Measurements from ENCODE around the gene ADAM23.

Gene ADAM23

GRCh38 chr2:206530727-206531126 is 87.4 kb downstream of the ADAM23 start:
- no peak for DNase-seq (ENCODE audit: low read depth, low spot score)
- no peak overlapping the region for H3K27ac ChIP-seq (ENCODE audit: low read length)
- WGBS (ENCODE audit: insufficient coverage, insufficient read length): 100% methylated on average over 1 of the region's 11 CpGs

DNA sequence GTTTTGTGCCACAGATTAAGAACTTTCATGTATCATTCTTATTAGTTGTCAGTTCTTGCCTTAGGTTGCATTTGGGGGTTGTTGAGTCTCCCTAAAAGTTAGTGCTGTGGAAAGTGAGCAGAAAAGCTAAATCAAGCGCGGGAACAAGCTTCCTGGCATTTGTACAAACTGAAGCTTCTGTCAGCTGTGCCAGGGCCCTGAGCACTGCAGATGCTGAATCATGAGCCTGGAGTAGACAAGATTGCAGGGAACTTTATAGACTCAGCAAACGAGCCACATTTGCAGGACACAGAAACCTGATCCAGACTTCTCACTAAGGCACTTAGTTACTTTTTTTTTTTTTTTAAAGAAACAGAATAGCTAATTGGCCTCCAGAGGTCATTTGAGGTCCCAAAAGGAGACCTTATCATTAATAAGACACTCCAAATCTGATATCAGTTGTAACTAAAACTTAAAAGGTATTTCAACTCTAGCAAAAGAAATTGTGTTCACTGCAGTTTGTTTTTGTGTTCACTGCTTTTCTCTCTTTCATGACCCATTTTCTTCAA is 88.7 kb downstream of the ADAM23 start:
- Histone ChIP-seq H3K9me3 (ENCODE audit: control insufficient read depth, insufficient read depth, low read length) (no peaks in the 10 kb centered on the region), H3K4me3 (ENCODE audit: low read length) (no peak overlapping the region), H3K27ac (ENCODE audit: low read length) (no peak overlapping the region), H3K4me1 (ENCODE audit: control insufficient read depth, insufficient read depth, low read length) (no peaks in the 10 kb centered on the region), H3K27me3 (ENCODE audit: control insufficient read depth, insufficient read depth, low read length) (no peaks in the 10 kb centered on the region), H3K36me3 (ENCODE audit: control insufficient read depth, insufficient read depth, low read length) (no peaks in the 10 kb centered on the region)
- no peak for DNase-seq (ENCODE audit: low read depth, low spot score)
- WGBS (ENCODE audit: insufficient coverage, insufficient read length): no CpG with 5 or more reads among the region's 3 CpGs

More at GRCh38 chr2:206530727-206531126, 87.4 kb downstream of the ADAM23 start:
- Histone ChIP-seq H3K4me1 (ENCODE audit: control insufficient read depth, insufficient read depth, low read length) (no peaks in the 10 kb centered on the region), H3K4me3 (ENCODE audit: low read length) (no peak overlapping the region), H3K27me3 (ENCODE audit: control insufficient read depth, insufficient read depth, low read length) (no peaks in the 10 kb centered on the region), H3K9me3 (ENCODE audit: control insufficient read depth, insufficient read depth, low read length) (no peaks in the 10 kb centered on the region), H3K36me3 (ENCODE audit: control insufficient read depth, insufficient read depth, low read length) (no peaks in the 10 kb centered on the region)

GRCh38 chr2:206533977-206534376 is 90.6 kb downstream of the ADAM23 start:
- H3K27ac ChIP-seq (ENCODE audit: low read length): no peak overlapping the region
- H3K27me3 ChIP-seq (ENCODE audit: control insufficient read depth, insufficient read depth, low read length): no peaks in the 10 kb centered on the region
- no CpG with 5 or more reads among the region's 1 CpG for WGBS (ENCODE audit: insufficient coverage, insufficient read length)
- H3K4me1 ChIP-seq (ENCODE audit: control insufficient read depth, insufficient read depth, low read length): no peaks in the 10 kb centered on the region
- DNase-seq (ENCODE audit: low read depth, low spot score): no peak
- H3K36me3 ChIP-seq (ENCODE audit: control insufficient read depth, insufficient read depth, low read length): no peaks in the 10 kb centered on the region
- no peak overlapping the region for H3K4me3 ChIP-seq (ENCODE audit: low read length)
- no peaks in the 10 kb centered on the region for H3K9me3 ChIP-seq (ENCODE audit: control insufficient read depth, insufficient read depth, low read length)

GRCh38 chr2:206535260-206535986 is 92.1 kb downstream of the ADAM23 start:
- Histone ChIP-seq H3K4me1 (ENCODE audit: control insufficient read depth, insufficient read depth, low read length) (no peaks in the 10 kb centered on the region), H3K27ac (ENCODE audit: low read length) (no peak overlapping the region), H3K36me3 (ENCODE audit: control insufficient read depth, insufficient read depth, low read length) (no peaks in the 10 kb centered on the region), H3K27me3 (ENCODE audit: control insufficient read depth, insufficient read depth, low read length) (no peaks in the 10 kb centered on the region), H3K4me3 (ENCODE audit: low read length) (no peak overlapping the region), H3K9me3 (ENCODE audit: control insufficient read depth, insufficient read depth, low read length) (no peaks in the 10 kb centered on the region)
- DNase-seq (ENCODE audit: low read depth, low spot score): no peak
- WGBS (ENCODE audit: insufficient coverage, insufficient read length): no CpG with 5 or more reads among the region's 4 CpGs

DNA sequence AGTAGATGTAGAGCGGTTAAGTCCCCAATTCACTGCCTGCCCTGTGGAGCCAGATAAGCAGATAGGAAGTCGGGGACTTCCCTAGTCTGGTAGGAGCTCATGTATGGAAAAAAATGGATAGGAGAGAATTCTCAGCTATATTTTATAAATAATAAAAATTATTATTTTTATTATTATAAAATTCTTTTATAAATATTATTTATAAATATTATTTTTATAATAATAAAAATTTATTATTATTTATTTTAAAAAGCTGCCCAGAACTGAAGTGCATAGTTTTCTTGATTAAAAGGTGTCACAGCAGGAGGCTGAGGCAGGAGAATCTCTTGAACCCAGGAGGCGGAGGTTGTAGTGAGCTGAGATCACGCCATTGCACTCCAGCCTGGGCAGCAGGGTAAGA is 97.4 kb downstream of the ADAM23 start:
- WGBS (ENCODE audit: insufficient coverage, insufficient read length): no CpG with 5 or more reads among the region's 4 CpGs
- no peaks in the 10 kb centered on the region for H3K27me3 ChIP-seq (ENCODE audit: control insufficient read depth, insufficient read depth, low read length)
- no peak overlapping the region for H3K27ac ChIP-seq (ENCODE audit: low read length)
- no peak overlapping the region for H3K4me3 ChIP-seq (ENCODE audit: low read length)
- H3K36me3 ChIP-seq (ENCODE audit: control insufficient read depth, insufficient read depth, low read length): no peaks in the 10 kb centered on the region
- H3K9me3 ChIP-seq (ENCODE audit: control insufficient read depth, insufficient read depth, low read length): no peaks in the 10 kb centered on the region
- H3K4me1 ChIP-seq (ENCODE audit: control insufficient read depth, insufficient read depth, low read length): no peaks in the 10 kb centered on the region
- DNase-seq (ENCODE audit: low read depth, low spot score): no peak

- no peaks in the 10 kb centered on the region for H3K4me1 ChIP-seq (ENCODE audit: control insufficient read depth, insufficient read depth, low read length)
- no peak for DNase-seq (ENCODE audit: low read depth, low spot score)
- WGBS (ENCODE audit: insufficient coverage, insufficient read length): no CpG with 5 or more reads among the region's 2 CpGs
- no peak overlapping the region for H3K4me3 ChIP-seq (ENCODE audit: low read length)
- H3K36me3 ChIP-seq (ENCODE audit: control insufficient read depth, insufficient read depth, low read length): no peaks in the 10 kb centered on the region
- no peaks in the 10 kb centered on the region for H3K9me3 ChIP-seq (ENCODE audit: control insufficient read depth, insufficient read depth, low read length)
- H3K27me3 ChIP-seq (ENCODE audit: control insufficient read depth, insufficient read depth, low read length): no peaks in the 10 kb centered on the region
- H3K27ac ChIP-seq (ENCODE audit: low read length): no peak overlapping the region
Measured at GRCh38 chr2:206543073-206543472, 99.7 kb downstream of the ADAM23 start.

DNA sequence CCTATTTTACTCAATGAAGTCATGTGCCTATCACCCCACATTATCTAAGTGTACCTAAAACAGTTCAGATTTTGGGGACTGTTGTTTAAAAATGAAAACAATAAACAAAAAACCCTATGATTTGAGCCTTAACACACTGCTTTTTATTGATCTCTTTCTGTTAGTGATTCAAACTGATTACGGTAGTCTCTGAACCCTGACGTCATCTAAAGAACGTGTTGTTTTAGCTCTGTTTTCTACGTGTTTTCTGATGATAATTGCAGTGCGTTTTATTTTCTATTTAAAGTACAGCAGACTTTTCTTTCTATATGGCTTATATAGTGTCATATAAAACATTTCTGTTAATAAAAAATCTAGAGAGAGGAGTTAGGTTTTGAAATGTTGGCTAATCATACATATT is 105.1 kb downstream of the ADAM23 start:
- Histone ChIP-seq H3K4me3 (ENCODE audit: low read length) (no peak overlapping the region), H3K4me1 (ENCODE audit: control insufficient read depth, insufficient read depth, low read length) (no peaks in the 10 kb centered on the region), H3K9me3 (ENCODE audit: control insufficient read depth, insufficient read depth, low read length) (no peaks in the 10 kb centered on the region), H3K36me3 (ENCODE audit: control insufficient read depth, insufficient read depth, low read length) (no peaks in the 10 kb centered on the region), H3K27me3 (ENCODE audit: control insufficient read depth, insufficient read depth, low read length) (no peaks in the 10 kb centered on the region), H3K27ac (ENCODE audit: low read length) (no peak overlapping the region)
- DNase-seq (ENCODE audit: low read depth, low spot score): no peak
- no CpG with 5 or more reads among the region's 5 CpGs for WGBS (ENCODE audit: insufficient coverage, insufficient read length)

- H3K27ac ChIP-seq (ENCODE audit: low read length): no peak overlapping the region
- H3K36me3 ChIP-seq (ENCODE audit: control insufficient read depth, insufficient read depth, low read length): no peaks in the 10 kb centered on the region
- H3K4me3 ChIP-seq (ENCODE audit: low read length): no peak overlapping the region
- DNase-seq (ENCODE audit: low read depth, low spot score): no peak
- H3K9me3 ChIP-seq (ENCODE audit: control insufficient read depth, insufficient read depth, low read length): no peaks in the 10 kb centered on the region
- H3K27me3 ChIP-seq (ENCODE audit: control insufficient read depth, insufficient read depth, low read length): no peaks in the 10 kb centered on the region
- H3K4me1 ChIP-seq (ENCODE audit: control insufficient read depth, insufficient read depth, low read length): no peaks in the 10 kb centered on the region
Measured at GRCh38 chr2:206555721-206556120, 112.4 kb downstream of the ADAM23 start.

DNA sequence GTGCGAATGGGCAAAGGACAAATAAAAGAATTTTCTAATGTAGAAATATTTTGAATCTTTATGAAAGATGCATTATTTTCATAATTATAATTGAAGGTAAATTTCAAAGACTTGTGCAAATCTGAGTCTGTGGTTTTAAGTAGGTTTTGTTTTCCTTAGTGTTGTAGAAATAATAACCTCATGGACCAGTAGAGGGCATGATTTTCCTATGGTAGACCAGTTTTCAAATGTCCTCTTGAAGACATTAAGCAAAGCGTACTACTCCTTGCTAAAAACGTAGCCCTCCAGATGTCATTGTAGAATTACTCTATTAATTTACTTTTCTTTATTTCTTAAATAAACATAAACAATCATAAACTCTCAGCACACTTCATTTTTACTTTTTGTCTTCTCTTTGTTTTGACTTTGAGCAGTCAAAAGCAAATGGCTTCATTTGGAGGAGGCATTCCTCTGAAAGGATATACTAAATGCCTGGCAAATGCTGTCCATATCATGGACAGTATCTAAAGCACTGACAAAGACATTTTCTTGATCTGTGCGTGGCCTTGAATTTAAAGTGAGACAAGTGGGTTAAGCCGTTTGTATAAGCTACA is 113.1 kb downstream of the ADAM23 start:
- H3K4me3 ChIP-seq (ENCODE audit: low read length): no peak overlapping the region
- no peaks in the 10 kb centered on the region for H3K4me1 ChIP-seq (ENCODE audit: control insufficient read depth, insufficient read depth, low read length)
- no peak overlapping the region for H3K27ac ChIP-seq (ENCODE audit: low read length)
- H3K9me3 ChIP-seq (ENCODE audit: control insufficient read depth, insufficient read depth, low read length): no peaks in the 10 kb centered on the region
- H3K36me3 ChIP-seq (ENCODE audit: control insufficient read depth, insufficient read depth, low read length): no peaks in the 10 kb centered on the region
- WGBS (ENCODE audit: insufficient coverage, insufficient read length): no CpG with 5 or more reads among the region's 5 CpGs
- peak; percentile 11 for DNase-seq (ENCODE audit: low read depth, low spot score)
- no peaks in the 10 kb centered on the region for H3K27me3 ChIP-seq (ENCODE audit: control insufficient read depth, insufficient read depth, low read length)

GRCh38 chr2:206557321-206557720 is 114.0 kb downstream of the ADAM23 start:
- no peaks in the 10 kb centered on the region for H3K27me3 ChIP-seq (ENCODE audit: control insufficient read depth, insufficient read depth, low read length)
- DNase-seq (ENCODE audit: low read depth, low spot score): no peak
- H3K27ac ChIP-seq (ENCODE audit: low read length): no peak overlapping the region
- H3K36me3 ChIP-seq (ENCODE audit: control insufficient read depth, insufficient read depth, low read length): no peaks in the 10 kb centered on the region
- no peak overlapping the region for H3K4me3 ChIP-seq (ENCODE audit: low read length)
- no peaks in the 10 kb centered on the region for H3K4me1 ChIP-seq (ENCODE audit: control insufficient read depth, insufficient read depth, low read length)
- H3K9me3 ChIP-seq (ENCODE audit: control insufficient read depth, insufficient read depth, low read length): no peaks in the 10 kb centered on the region
- no CpG with 5 or more reads among the region's 4 CpGs for WGBS (ENCODE audit: insufficient coverage, insufficient read length)

- Histone ChIP-seq H3K9me3 (ENCODE audit: control insufficient read depth, insufficient read depth, low read length) (no peaks in the 10 kb centered on the region), H3K4me3 (ENCODE audit: low read length) (no peak overlapping the region), H3K27ac (ENCODE audit: low read length) (no peak overlapping the region), H3K27me3 (ENCODE audit: control insufficient read depth, insufficient read depth, low read length) (no peaks in the 10 kb centered on the region), H3K36me3 (ENCODE audit: control insufficient read depth, insufficient read depth, low read length) (no peaks in the 10 kb centered on the region), H3K4me1 (ENCODE audit: control insufficient read depth, insufficient read depth, low read length) (no peaks in the 10 kb centered on the region)
- DNase-seq (ENCODE audit: low read depth, low spot score): no peak
- WGBS (ENCODE audit: insufficient coverage, insufficient read length): no CpG with 5 or more reads among the region's 2 CpGs
Measured at GRCh38 chr2:206558492-206558891, 115.2 kb downstream of the ADAM23 start.

All from iPS DF 6.9 (cell line).